ENCODE results near the gene ANO2.

Gene ANO2

GRCh38 chr12:5807514-5808219, 137.4 kb downstream of the ANO2 start:
- no peak for DNase-seq

- DNase-seq: no peak
Measured at GRCh38 chr12:5807090-5807414, 138.0 kb downstream of the ANO2 start.

GRCh38 chr12:5806371-5807089, 138.5 kb downstream of the ANO2 start:
- DNase-seq: no peak

GRCh38 chr12:5803532-5803931, 141.5 kb downstream of the ANO2 start:
- no peak for DNase-seq

GRCh38 chr12:5798242-5799015, 146.6 kb downstream of the ANO2 start:
- DNase-seq: no peak

GRCh38 chr12:5797661-5798060, 147.4 kb downstream of the ANO2 start:
- DNase-seq: no peak

GRCh38 chr12:5796959-5797225, 148.2 kb downstream of the ANO2 start:
- DNase-seq: no peak

- DNase-seq: no peak
Measured at GRCh38 chr12:5796171-5796958, 148.7 kb downstream of the ANO2 start.

GRCh38 chr12:5794156-5794555, 150.9 kb downstream of the ANO2 start:
- DNase-seq: no peak

- no peak for DNase-seq
Measured at GRCh38 chr12:5792343-5792742, 152.7 kb downstream of the ANO2 start.

- DNase-seq: no peak
Measured at GRCh38 chr12:5789469-5789968, 155.5 kb downstream of the ANO2 start.

- no peak for DNase-seq
Measured at GRCh38 chr12:5787828-5788227, 157.2 kb downstream of the ANO2 start.

GRCh38 chr12:5785601-5786000, 159.5 kb downstream of the ANO2 start:
- DNase-seq: no peak

- DNase-seq: no peak
Measured at GRCh38 chr12:5784462-5785130, 160.5 kb downstream of the ANO2 start.

- no peak for DNase-seq
Measured at GRCh38 chr12:5783289-5783920, 161.7 kb downstream of the ANO2 start.

- DNase-seq: no peak
Measured at GRCh38 chr12:5780536-5780935, 164.5 kb downstream of the ANO2 start.

- no peak for DNase-seq
Measured at GRCh38 chr12:5779401-5779800, 165.7 kb downstream of the ANO2 start.

- no peak for DNase-seq
Measured at GRCh38 chr12:5778821-5779220, 166.2 kb downstream of the ANO2 start.

GRCh38 chr12:5777451-5777850, 167.6 kb downstream of the ANO2 start:
- DNase-seq: no peak

GRCh38 chr12:5776091-5776490, 169.0 kb downstream of the ANO2 start:
- no peak for DNase-seq

GRCh38 chr12:5773550-5773949, 171.5 kb downstream of the ANO2 start:
- no peak for DNase-seq

GRCh38 chr12:5771756-5772155, 173.3 kb downstream of the ANO2 start:
- no peak for DNase-seq
